K562 (cell line): Measurements from ENCODE around the gene TFCP2. TPM values are rescaled to one million over a fixed set of nuclear protein-coding genes. Genes with fewer than 3 reads are reported as not detected.

Experiments
- BRCA1 ChIP-seq, 2 experiments: fragments of 450-650 bp in 1 of 2; sonication (generic) in 1 of 2; formaldehyde crosslinking in 1 of 2; IDR thresholded peaks; 2 replicates each; pipeline versions ENCODE4 v1.5.0 to v1.6.1; 2017 to 2020; ENCODE audit warnings: mild to moderate bottlenecking in 1 of 2, missing genetic modification reagents in 1 of 2
- CCNT2 ChIP-seq: IDR thresholded peaks from 2 replicates; pipeline ENCODE4 v1.6.1; 2011; ENCODE audit warnings: borderline replicate concordance, low read depth, mild to moderate bottlenecking, moderate library complexity, mixed read lengths, low read length; ENCODE audit not compliant: insufficient read length; ENCODE audit errors: extremely low read depth
- CHD1 ChIP-seq: fragments of 200-600 bp; sonication (generic); IDR thresholded peaks from one replicate; pipeline ENCODE4 v1.6.1; 2012; ENCODE audit warnings: mild to moderate bottlenecking, moderate library complexity, low read length, inconsistent platforms
- E2F1 ChIP-seq: sonication (generic); formaldehyde crosslinking; IDR thresholded peaks from 2 replicates; pipeline ENCODE4 v1.8.1; 2023; ENCODE audit warnings: mild to moderate bottlenecking, missing genetic modification reagents, moderate library complexity
- ETV5 ChIP-seq: sonication (generic); formaldehyde crosslinking; IDR thresholded peaks from 2 replicates; pipeline ENCODE4 v1.4.0; 2020; ENCODE audit warnings: low read depth, mild to moderate bottlenecking, missing genetic modification reagents
- HBP1 ChIP-seq: fragments of 450-650 bp; formaldehyde crosslinking; IDR thresholded peaks from 2 replicates; pipeline ENCODE4 v1.4.0; 2022; ENCODE audit warnings: missing genetic modification characterization
- HNRNPH1 ChIP-seq: fragments of 200-400 bp; formaldehyde crosslinking; optimal IDR thresholded peaks from 2 replicates; pipeline ENCODE3; 2017; ENCODE audit warnings: low read depth, mild to moderate bottlenecking, low read length, moderate library complexity
- KDM4B ChIP-seq, 2 experiments: fragments of 450-650 bp in 1 of 2; sonication (generic) in 1 of 2; IDR thresholded peaks; 2 replicates each; pipeline ENCODE4 v1.6.1; 2016 to 2017; ENCODE audit warnings: borderline replicate concordance in 2 of 2, antibody characterized with exemption in 1 of 2, low read depth in 1 of 2, mild to moderate bottlenecking in 1 of 2
- NFYB ChIP-seq: IDR thresholded peaks from 2 replicates; pipeline ENCODE4 v1.6.1; 2011; ENCODE audit warnings: mild to moderate bottlenecking, moderate library complexity; ENCODE audit not compliant: insufficient read length; ENCODE audit errors: extremely low read depth
- NRF1 ChIP-seq, 2 experiments: fragments of 450-650 bp; IDR thresholded peaks in 1 of 2; conservative IDR thresholded peaks in 1 of 2; 2 replicates each; pipeline ENCODE4 v1.6.1; 2014; ENCODE audit warnings: mild to moderate bottlenecking in 2 of 2
- PHTF2 ChIP-seq: fragments of 250-450 bp; sonication (Bioruptor Pico); IDR thresholded peaks from 2 replicates; pipeline ENCODE4 v1.5.0; 2021; ENCODE audit warnings: mild to moderate bottlenecking
- TCF7 ChIP-seq: sonication (generic); IDR thresholded peaks from 2 replicates; pipeline ENCODE4 v1.6.1; 2016; ENCODE audit warnings: antibody characterized with exemption, borderline replicate concordance
- ZNF3 ChIP-seq: fragments of 250-450 bp; sonication (Bioruptor Pico); IDR thresholded peaks from 2 replicates; pipeline ENCODE4 v1.5.0; 2021; ENCODE audit warnings: mild to moderate bottlenecking, moderate library complexity
- ZNF584 ChIP-seq: fragments of 200-800 bp; sonication (Bioruptor generic); IDR thresholded peaks from 2 replicates; pipeline ENCODE4 v1.6.1; 2016; ENCODE audit warnings: low read depth, mild to moderate bottlenecking, missing genetic modification characterization, missing compliant biosample characterization
- ZNF764 ChIP-seq: fragments of 250-450 bp; sonication (Bioruptor Pico); IDR thresholded peaks from 2 replicates; pipeline ENCODE4 v1.4.0; 2020; ENCODE audit warnings: low read depth, mild to moderate bottlenecking, moderate library complexity
- polyA plus RNA-seq, 8 experiments: library from polyadenylated mRNA; depleted of rRNA in 4 of 8; stranded (reverse) in 5 of 8; unstranded in 3 of 8; fragments of >200 nt; fragmentation: Nextera tagmentation in 2 of 8; fragmentation: Illumina TruSeq in 1 of 8; extraction: Ambion mirVana in 2 of 8; extraction: Trizol in 1 of 8; gene quantifications; 2 replicates each; pipeline versions ENCODE4 v1.2.1 to v1.2.3, GENCODE V29; 2011 to 2014; ENCODE audit warnings: inconsistent platforms in 1 of 8, missing spikeins in 1 of 8
- total RNA-seq, 7 experiments: library from RNA; depleted of rRNA in 6 of 7; stranded (reverse); fragments of >200 nt in 6 of 7; fragmentation: Illumina TruSeq in 2 of 7; extraction: Trizol in 2 of 7; gene quantifications; 2 replicates each; pipeline versions ENCODE4 v1.2.1 to v1.2.3, GENCODE V29; 2011 to 2021; ENCODE audit warnings: low replicate concordance in 1 of 7
- TF ChIP-seq, protein P1 (sequence below): sonication (generic); formaldehyde crosslinking; IDR thresholded peaks from 2 replicates; pipeline ENCODE4 v1.8.1; 2022; ENCODE audit warnings: missing genetic modification reagents
- TF ChIP-seq, protein P2 (sequence below): fragments of 450-650 bp; formaldehyde crosslinking; IDR thresholded peaks from 2 replicates; pipeline ENCODE4 v1.4.0; 2022; ENCODE audit warnings: missing genetic modification characterization
- TF ChIP-seq, protein P3 (sequence below): sonication (generic); formaldehyde crosslinking; IDR thresholded peaks from 2 replicates; pipeline ENCODE4 v1.8.0; 2023; ENCODE audit warnings: mild to moderate bottlenecking, missing genetic modification reagents
- TF ChIP-seq, protein P4 (sequence below): sonication (generic); formaldehyde crosslinking; IDR thresholded peaks from 2 replicates; pipeline ENCODE4 v1.8.1; 2023; ENCODE audit warnings: mild to moderate bottlenecking, missing genetic modification reagents

Gene TFCP2
- total and polyA plus RNA-seq, 9 of the 15 experiments (the other 6 are each of a cell fraction or from before 2014, with no cell fraction given): 8.0 to 38.9 (median 19.3) TPM

DNA sequence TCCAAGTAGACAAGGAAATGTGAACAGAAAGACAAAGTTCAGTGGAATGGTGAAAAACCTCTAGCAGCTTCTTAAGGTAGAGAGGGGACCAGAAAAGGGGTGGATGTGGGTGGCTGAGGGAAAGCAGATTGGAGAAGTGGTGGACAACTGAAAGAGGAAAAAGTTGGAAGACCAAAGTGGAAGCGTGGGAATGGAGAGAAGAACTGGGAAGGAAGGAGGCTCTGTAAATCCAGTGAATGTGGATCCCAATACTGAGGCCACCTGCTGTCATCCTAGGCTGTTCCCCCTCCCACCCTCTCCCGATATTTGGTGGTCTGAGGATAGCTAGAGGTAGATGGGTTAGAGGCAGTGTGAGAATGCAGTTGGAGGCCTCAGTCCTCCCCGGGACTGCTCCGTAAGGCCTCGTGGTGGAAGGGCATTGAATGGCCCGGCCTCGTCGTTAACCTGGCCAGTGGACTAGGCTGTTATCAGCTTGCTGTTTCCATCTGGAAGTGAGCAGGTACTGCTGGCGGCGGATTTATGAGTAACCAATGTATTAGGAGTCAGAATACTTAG, 45.7 kb upstream of the TFCP2 start (continued):
- TF ChIP-seq NFYB: no peak
- TF ChIP-seq KDM4B (IDR thresholded peaks at IDR 0.05; ENCODE audit: borderline replicate concordance in 2 of 2, low read depth in 1 of 2): no peak
- no peak for TF ChIP-seq ZNF764 (CRISPR knock-in tag)
- no peak for TF ChIP-seq ZNF3
- TF ChIP-seq CHD1: no peak
- TF ChIP-seq, protein P1, sequence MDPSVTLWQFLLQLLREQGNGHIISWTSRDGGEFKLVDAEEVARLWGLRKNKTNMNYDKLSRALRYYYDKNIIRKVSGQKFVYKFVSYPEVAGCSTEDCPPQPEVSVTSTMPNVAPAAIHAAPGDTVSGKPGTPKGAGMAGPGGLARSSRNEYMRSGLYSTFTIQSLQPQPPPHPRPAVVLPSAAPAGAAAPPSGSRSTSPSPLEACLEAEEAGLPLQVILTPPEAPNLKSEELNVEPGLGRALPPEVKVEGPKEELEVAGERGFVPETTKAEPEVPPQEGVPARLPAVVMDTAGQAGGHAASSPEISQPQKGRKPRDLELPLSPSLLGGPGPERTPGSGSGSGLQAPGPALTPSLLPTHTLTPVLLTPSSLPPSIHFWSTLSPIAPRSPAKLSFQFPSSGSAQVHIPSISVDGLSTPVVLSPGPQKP (CRISPR knock-in tag): no peak
- TF ChIP-seq ETV5 (CRISPR knock-in tag): no peak
- TF ChIP-seq E2F1 (CRISPR knock-in tag): no peak; the same call in 1 of the 2 replicates
- no peak for TF ChIP-seq CCNT2
- no peak for TF ChIP-seq BRCA1 (IDR thresholded peaks at IDR 0.05)
- no peak for TF ChIP-seq BRCA1 (CRISPR knock-in tag; IDR thresholded peaks at IDR 0.05)
- TF ChIP-seq, protein P2, sequence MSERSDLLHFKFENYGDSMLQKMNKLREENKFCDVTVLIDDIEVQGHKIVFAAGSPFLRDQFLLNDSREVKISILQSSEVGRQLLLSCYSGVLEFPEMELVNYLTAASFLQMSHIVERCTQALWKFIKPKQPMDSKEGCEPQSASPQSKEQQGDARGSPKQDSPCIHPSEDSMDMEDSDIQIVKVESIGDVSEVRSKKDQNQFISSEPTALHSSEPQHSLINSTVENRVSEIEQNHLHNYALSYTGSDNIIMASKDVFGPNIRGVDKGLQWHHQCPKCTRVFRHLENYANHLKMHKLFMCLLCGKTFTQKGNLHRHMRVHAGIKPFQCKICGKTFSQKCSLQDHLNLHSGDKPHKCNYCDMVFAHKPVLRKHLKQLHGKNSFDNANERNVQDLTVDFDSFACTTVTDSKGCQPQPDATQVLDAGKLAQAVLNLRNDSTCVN (CRISPR knock-in tag): no peak
- TF ChIP-seq HNRNPH1: no peak
- no peak for TF ChIP-seq NRF1 (conservative IDR thresholded peaks at IDR 0.05 in 1 of 2, IDR thresholded peaks at IDR 0.05 in 1 of 2)
- TF ChIP-seq PHTF2: no peak
- no peak for TF ChIP-seq HBP1 (CRISPR knock-in tag)
- TF ChIP-seq, protein P3, sequence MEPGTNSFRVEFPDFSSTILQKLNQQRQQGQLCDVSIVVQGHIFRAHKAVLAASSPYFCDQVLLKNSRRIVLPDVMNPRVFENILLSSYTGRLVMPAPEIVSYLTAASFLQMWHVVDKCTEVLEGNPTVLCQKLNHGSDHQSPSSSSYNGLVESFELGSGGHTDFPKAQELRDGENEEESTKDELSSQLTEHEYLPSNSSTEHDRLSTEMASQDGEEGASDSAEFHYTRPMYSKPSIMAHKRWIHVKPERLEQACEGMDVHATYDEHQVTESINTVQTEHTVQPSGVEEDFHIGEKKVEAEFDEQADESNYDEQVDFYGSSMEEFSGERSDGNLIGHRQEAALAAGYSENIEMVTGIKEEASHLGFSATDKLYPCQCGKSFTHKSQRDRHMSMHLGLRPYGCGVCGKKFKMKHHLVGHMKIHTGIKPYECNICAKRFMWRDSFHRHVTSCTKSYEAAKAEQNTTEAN (CRISPR knock-in tag): peak; percentile 47; the same call in 1 of the 2 replicates
- no peak for TF ChIP-seq TCF7
- TF ChIP-seq, protein P4, sequence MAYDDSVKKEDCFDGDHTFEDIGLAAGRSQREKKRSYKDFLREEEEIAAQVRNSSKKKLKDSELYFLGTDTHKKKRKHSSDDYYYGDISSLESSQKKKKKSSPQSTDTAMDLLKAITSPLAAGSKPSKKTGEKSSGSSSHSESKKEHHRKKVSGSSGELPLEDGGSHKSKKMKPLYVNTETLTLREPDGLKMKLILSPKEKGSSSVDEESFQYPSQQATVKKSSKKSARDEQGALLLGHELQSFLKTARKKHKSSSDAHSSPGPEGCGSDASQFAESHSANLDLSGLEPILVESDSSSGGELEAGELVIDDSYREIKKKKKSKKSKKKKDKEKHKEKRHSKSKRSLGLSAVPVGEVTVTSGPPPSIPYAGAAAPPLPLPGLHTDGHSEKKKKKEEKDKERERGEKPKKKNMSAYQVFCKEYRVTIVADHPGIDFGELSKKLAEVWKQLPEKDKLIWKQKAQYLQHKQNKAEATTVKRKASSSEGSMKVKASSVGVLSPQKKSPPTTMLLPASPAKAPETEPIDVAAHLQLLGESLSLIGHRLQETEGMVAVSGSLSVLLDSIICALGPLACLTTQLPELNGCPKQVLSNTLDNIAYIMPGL: no peak
- no peak for TF ChIP-seq ZNF584 (CRISPR knock-in tag)
